GM23248 (cell line): Measurements from ENCODE around the gene SPAG7. TPM values are rescaled to one million over a fixed set of nuclear protein-coding genes. Genes with fewer than 3 reads are reported as not detected.

Experiments
- DNase-seq: peaks from one replicate; pipeline ENCODE4 v3.0.0-alpha.2; 2015
- H2AFZ ChIP-seq: fragments of 200-600 bp; sonication (generic); 2 replicates; pipeline ENCODE4 v1.6.1; 2016; ENCODE audit warnings: antibody characterized with exemption
- H3F3A ChIP-seq: fragments of 200-600 bp; sonication (generic); 2 replicates; pipeline ENCODE4 v1.6.1; 2016; ENCODE audit warnings: mild to moderate bottlenecking, antibody characterized with exemption, mixed run types; ENCODE audit not compliant: insufficient read depth
- H3K27ac ChIP-seq: fragments of 200-600 bp; sonication (generic); 2 replicates; pipeline ENCODE4 v1.5.1; 2016; ENCODE audit warnings: mild to moderate bottlenecking
- H3K27me3 ChIP-seq: fragments of 200-600 bp; sonication (generic); replicated peaks from 2 replicates; pipeline ENCODE4 v1.6.1; 2016; ENCODE audit warnings: mild to moderate bottlenecking; ENCODE audit not compliant: insufficient read depth
- H3K36me3 ChIP-seq: fragments of 200-600 bp; sonication (generic); 2 replicates; pipeline ENCODE4 v1.6.1; 2016; ENCODE audit warnings: low read depth, mild to moderate bottlenecking
- H3K4me1 ChIP-seq: fragments of 200-600 bp; sonication (generic); 2 replicates; pipeline ENCODE4 v1.6.1; 2016; ENCODE audit warnings: mild to moderate bottlenecking; ENCODE audit not compliant: insufficient read depth
- H3K4me2 ChIP-seq: fragments of 200-600 bp; sonication (generic); one replicate; pipeline ENCODE4 v1.6.1; 2016; ENCODE audit warnings: mild to moderate bottlenecking; ENCODE audit not compliant: unreplicated experiment
- H3K4me3 ChIP-seq: fragments of 200-600 bp; sonication (generic); 2 replicates; pipeline ENCODE4 v1.5.1; 2016; ENCODE audit warnings: mild to moderate bottlenecking
- H3K79me2 ChIP-seq: fragments of 200-600 bp; sonication (generic); 2 replicates; pipeline ENCODE4 v1.6.1; 2016; ENCODE audit warnings: mild to moderate bottlenecking; ENCODE audit not compliant: insufficient read depth
- H3K9ac ChIP-seq: fragments of 200-600 bp; sonication (generic); 2 replicates; pipeline ENCODE4 v1.6.1; 2016; ENCODE audit warnings: mild to moderate bottlenecking
- H3K9me2 ChIP-seq: fragments of 200-600 bp; sonication (generic); 2 replicates; pipeline ENCODE4 v1.6.1; 2016; ENCODE audit warnings: mixed run types, mild to moderate bottlenecking, moderate library complexity; ENCODE audit not compliant: insufficient read depth
- H3K9me3 ChIP-seq: fragments of 200-600 bp; sonication (generic); one replicate; pipeline ENCODE4 v1.6.1; 2017; ENCODE audit warnings: low read depth
- H4K20me1 ChIP-seq: fragments of 200-600 bp; sonication (generic); 2 replicates; pipeline ENCODE4 v1.6.0; 2016; ENCODE audit not compliant: insufficient read depth
- EZH2 ChIP-seq: fragments of 200-600 bp; sonication (generic); IDR thresholded peaks from 2 replicates; pipeline ENCODE4 v1.6.1; 2018; ENCODE audit warnings: antibody characterized with exemption, mild to moderate bottlenecking; ENCODE audit not compliant: insufficient read depth, poor library complexity, severe bottlenecking
- EZH2phosphoT487 ChIP-seq: fragments of 200-600 bp; sonication (generic); IDR thresholded peaks from 2 replicates; pipeline ENCODE4 v1.6.1; 2018; ENCODE audit warnings: antibody characterized with exemption, moderate library complexity, mild to moderate bottlenecking, low read depth; ENCODE audit not compliant: insufficient read depth
- WGBS, 2 experiments: methylation state at CpG; one replicate each; pipeline ENCODE4 v1.1.6; 2015 to 2017; ENCODE audit warnings: low lambda C conversion rate in 2 of 2, low coverage in 1 of 2; ENCODE audit errors: missing lambda C conversion rate in 2 of 2; 5-methylcytosine and 5-hydroxymethylcytosine counted together
- in situ Hi-C: fragments of 300-500 bp; cut with MboI; formaldehyde crosslinking; loops from 2 replicates; pipeline ENCODE4 v1.15.0; 2020
- polyA plus RNA-seq: library from polyadenylated mRNA; unstranded; fragments of >200 nt; fragmentation: Nextera tagmentation; extraction: Ambion mirVana; gene quantifications from 2 replicates; pipeline ENCODE4 v1.2.1, GENCODE V29; 2016
- total RNA-seq: library from RNA; depleted of rRNA; stranded (reverse); fragments of >200 nt; shearing (Covaris generic); gene quantifications from 2 replicates; pipeline ENCODE4 v1.2.3, GENCODE V29; 2014

The SPAG7 gene
- total and polyA plus RNA-seq, 2 experiments from 2014 or later = 39.1 to 97.7 TPM

- H3K4me1 ChIP-seq = peaks cover 13% of the 10 kb centered on the region
Observed at GRCh38 chr17:4955091-4955490, 12.5 kb downstream of the SPAG7 start.

DNA sequence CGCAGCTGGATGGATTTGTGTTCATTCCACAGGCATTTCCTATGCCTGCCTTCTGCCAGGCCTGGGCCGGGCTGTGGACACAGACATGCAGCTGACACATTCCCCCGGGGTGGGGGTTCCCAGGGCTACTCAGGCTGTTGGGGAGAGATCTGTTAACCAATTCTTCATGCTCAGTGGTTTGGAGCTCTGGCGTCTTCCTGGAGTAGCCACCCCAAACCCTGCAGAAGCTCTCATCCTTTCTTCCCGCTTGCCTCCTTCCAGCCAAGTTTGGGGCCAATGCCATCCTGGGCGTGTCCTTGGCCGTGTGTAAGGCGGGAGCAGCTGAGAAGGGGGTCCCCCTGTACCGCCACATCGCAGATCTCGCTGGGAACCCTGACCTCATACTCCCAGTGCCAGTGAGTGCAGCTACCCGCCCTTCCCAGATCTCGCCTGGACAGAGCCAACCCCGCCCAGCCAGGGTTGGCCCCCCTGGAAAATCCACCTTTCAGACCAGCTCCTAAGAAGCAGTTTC lies 14.1 kb downstream of the SPAG7 start:
- Histone ChIP-seq H3K79me2 (no peaks in the 10 kb centered on the region), H4K20me1 (no peaks in the 10 kb centered on the region), H3F3A (peaks cover 15% of the 10 kb centered on the region; the same call in 1 of the 2 replicates), H3K4me1 (peaks cover 13% of the 10 kb centered on the region), H3K4me3 (no peak overlapping the region), H3K36me3 (no peaks in the 10 kb centered on the region), H3K4me2 (no peak overlapping the region), H3K9me2 (no peaks in the 10 kb centered on the region), H3K9me3 (no peaks in the 10 kb centered on the region), H3K27ac (peak overlapping the region; percentile 57), H3K9ac (no peak overlapping the region), H2AFZ (peak overlapping the region; percentile 49; the same call in 1 of the 2 replicates), H3K27me3 (no peaks in the 10 kb centered on the region)
- DNase-seq = peak; percentile 77
- 76 to 78% methylated on average over 14 of the region's 14 CpGs for WGBS, 2 experiments
- TF ChIP-seq EZH2phosphoT487 (no peak), EZH2 (no peak)
- in situ Hi-C loops = no loop called here

More at GRCh38 chr17:4955091-4955490, 12.5 kb downstream of the SPAG7 start:
- H3F3A ChIP-seq = peaks cover 15% of the 10 kb centered on the region; the same call in 1 of the 2 replicates
- no peak overlapping the region for H2AFZ ChIP-seq
- no peaks in the 10 kb centered on the region for H3K9me3 ChIP-seq
- DNase-seq = no peak
- in situ Hi-C loops = no loop called here
- no peak overlapping the region for H3K27ac ChIP-seq
- H3K4me3 ChIP-seq = no peak overlapping the region
- H3K4me2 ChIP-seq = no peak overlapping the region
- H3K27me3 ChIP-seq = no peaks in the 10 kb centered on the region
- no peak for TF ChIP-seq EZH2phosphoT487
- TF ChIP-seq EZH2 = no peak
- WGBS, 2 experiments = 98 to 100% methylated on average over 6 to 8 of the region's 8 CpGs
- no peaks in the 10 kb centered on the region for H3K9me2 ChIP-seq
- no peak overlapping the region for H3K9ac ChIP-seq
- no peaks in the 10 kb centered on the region for H4K20me1 ChIP-seq
- H3K79me2 ChIP-seq = no peaks in the 10 kb centered on the region
- 0 out of 2 replicates have a peak, but pooled peaks cover 4% of the 10 kb centered on the region for H3K36me3 ChIP-seq

- no peaks in the 10 kb centered on the region for H3K9me2 ChIP-seq
- peaks cover 13% of the 10 kb centered on the region for H3K4me1 ChIP-seq
- no peak for DNase-seq
- in situ Hi-C loops = no loop called here
- no peak overlapping the region for H3K27ac ChIP-seq
- no peak overlapping the region for H2AFZ ChIP-seq
- no peak overlapping the region for H3K9ac ChIP-seq
- H3F3A ChIP-seq = peaks cover 21% of the 10 kb centered on the region
- H3K4me3 ChIP-seq = no peak overlapping the region
- no peak for TF ChIP-seq EZH2phosphoT487
- TF ChIP-seq EZH2 = no peak
- H3K79me2 ChIP-seq = peaks cover 18% of the 10 kb centered on the region
- H4K20me1 ChIP-seq = no peaks in the 10 kb centered on the region; the same call in 1 of the 2 replicates
- 94 to 100% methylated on average over 3 of the region's 3 CpGs for WGBS, 2 experiments
- H3K9me3 ChIP-seq = no peaks in the 10 kb centered on the region
- H3K4me2 ChIP-seq = no peak overlapping the region
- no peaks in the 10 kb centered on the region for H3K27me3 ChIP-seq
- H3K36me3 ChIP-seq = peaks cover 4% of the 10 kb centered on the region; the same call in 1 of the 2 replicates
Observed at GRCh38 chr17:4951486-4951885, 16.1 kb downstream of the SPAG7 start.

DNA sequence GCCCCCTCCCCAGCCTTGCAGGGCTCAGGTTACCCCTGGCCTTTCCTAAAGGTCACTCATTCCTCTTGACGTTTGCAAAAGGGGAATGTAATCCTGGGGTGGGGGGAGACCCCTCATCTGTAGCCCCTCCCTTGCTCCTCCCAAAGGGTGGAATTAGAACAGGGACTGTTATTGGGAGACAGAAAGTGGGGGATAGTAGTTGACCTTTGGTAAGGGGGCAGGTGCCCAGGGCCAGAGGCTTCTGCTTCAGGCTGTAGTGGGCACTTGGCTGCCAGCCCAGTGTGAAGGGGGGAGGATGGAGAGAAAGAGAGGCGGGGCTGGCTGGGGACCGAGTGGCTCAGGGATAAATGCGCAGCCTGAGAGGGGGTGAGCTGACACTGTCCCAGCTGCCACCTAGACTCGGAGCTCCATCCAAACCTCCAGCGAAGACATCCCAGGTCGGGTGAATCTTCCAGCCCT lies 16.8 kb downstream of the SPAG7 start, which contains the start of gene ENO3:
Gene ENO3, plus strand, starts transcription at position 374 of the 459 bp plus-strand sequence. CDS start 711 bp downstream, outside the sequence.
- Histone ChIP-seq H3K27ac (peak within 1 kb of the TSS; percentile 91), H3K4me1 (peaks cover 14% of the 10 kb centered on the region), H3K9ac (peak within 1 kb of the TSS; percentile 83), H3F3A (peaks cover 27% of the 10 kb centered on the region), H4K20me1 (no peaks in the 10 kb centered on the region; the same call in 1 of the 2 replicates), H3K4me3 (peak within 1 kb of the TSS; percentile 93), H3K4me2 (peak within 1 kb of the TSS; percentile 50), H2AFZ (peak within 1 kb of the TSS; percentile 73), H3K27me3 (no peaks in the 10 kb centered on the region), H3K9me3 (no peaks in the 10 kb centered on the region), H3K36me3 (peaks cover 8% of the 10 kb centered on the region), H3K9me2 (no peaks in the 10 kb centered on the region), H3K79me2 (peaks cover 25% of the 10 kb centered on the region)
- in situ Hi-C loops = no loop called here
- no peak for DNase-seq
- TF ChIP-seq EZH2phosphoT487 (no peak), EZH2 (no peak)
- WGBS, 2 experiments = 55 to 59% methylated on average over 7 of the region's 7 CpGs
